Measurements from ENCODE around the gene TRERF1.
A peak's percentile ranks its signal among the peaks of the same experiment; 100 is the strongest.
"Not testable (repeated sequence)": the region's sequence is repeated elsewhere in the genome, so short reads cannot be mapped to it uniquely, and the experiment has no call there.

The TRERF1 gene, protein sequence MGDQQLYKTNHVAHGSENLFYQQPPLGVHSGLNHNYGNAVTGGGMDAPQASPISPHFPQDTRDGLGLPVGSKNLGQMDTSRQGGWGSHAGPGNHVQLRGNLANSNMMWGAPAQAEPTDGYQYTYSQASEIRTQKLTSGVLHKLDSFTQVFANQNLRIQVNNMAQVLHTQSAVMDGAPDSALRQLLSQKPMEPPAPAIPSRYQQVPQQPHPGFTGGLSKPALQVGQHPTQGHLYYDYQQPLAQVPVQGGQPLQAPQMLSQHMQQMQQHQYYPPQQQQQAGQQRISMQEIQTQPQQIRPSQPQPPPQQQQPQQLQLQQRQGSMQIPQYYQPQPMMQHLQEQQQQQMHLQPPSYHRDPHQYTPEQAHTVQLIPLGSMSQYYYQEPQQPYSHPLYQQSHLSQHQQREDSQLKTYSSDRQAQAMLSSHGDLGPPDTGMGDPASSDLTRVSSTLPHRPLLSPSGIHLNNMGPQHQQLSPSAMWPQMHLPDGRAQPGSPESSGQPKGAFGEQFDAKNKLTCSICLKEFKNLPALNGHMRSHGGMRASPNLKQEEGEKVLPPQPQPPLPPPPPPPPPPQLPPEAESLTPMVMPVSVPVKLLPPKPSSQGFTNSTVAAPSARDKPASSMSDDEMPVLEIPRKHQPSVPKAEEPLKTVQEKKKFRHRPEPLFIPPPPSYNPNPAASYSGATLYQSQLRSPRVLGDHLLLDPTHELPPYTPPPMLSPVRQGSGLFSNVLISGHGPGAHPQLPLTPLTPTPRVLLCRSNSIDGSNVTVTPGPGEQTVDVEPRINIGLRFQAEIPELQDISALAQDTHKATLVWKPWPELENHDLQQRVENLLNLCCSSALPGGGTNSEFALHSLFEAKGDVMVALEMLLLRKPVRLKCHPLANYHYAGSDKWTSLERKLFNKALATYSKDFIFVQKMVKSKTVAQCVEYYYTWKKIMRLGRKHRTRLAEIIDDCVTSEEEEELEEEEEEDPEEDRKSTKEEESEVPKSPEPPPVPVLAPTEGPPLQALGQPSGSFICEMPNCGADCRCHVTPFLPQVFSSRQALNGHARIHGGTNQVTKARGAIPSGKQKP (N-terminal part only)

GRCh38 chr6:42451333-42452170, at the start of gene TRERF1:
Gene TRERF1 (minus strand): TSS chr6:42451926. CDS start chr6:42269590, 182,336 bp downstream.
- peak in 1 of 2 donors; percentile 20 for DNase-seq (ENCODE audit: extremely low read depth in 1 of 2, low read depth in 1 of 2)

GRCh38 chr6:42498473-42499128, 46.9 kb upstream of the TRERF1 start:
- no peak for DNase-seq (ENCODE audit: extremely low read depth in 1 of 2, low read depth in 1 of 2)

DNA sequence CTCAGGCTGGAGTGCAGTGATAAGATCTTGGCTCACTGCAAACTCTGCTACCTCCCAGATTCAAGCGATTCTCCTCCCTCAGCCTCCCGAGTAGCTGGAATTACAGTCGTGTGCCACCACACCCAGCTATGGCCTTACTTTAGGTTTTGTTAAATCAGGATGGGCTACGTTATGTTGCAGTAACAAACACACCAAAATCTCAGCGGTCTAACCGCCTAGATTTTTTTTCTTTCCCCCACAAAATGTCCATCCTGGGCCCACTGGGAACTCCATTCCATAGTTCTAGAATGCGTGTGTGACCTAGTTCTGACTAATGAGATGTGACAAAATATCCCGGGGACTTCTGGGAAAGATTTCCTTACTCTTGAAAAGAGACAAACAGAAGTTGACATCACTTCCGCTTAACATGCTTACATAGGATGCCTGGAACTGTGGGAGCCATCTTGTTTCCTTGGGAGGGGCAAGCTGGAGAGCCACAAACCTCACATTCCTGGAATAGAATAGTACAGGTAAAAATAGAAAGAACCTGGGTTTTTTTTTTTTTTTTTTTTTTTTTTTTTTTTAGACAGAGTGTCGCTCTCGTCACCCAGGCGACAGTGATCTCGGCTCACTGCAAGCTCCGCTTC, 42.3 kb upstream of the TRERF1 start:
- no peak for DNase-seq (ENCODE audit: extremely low read depth in 1 of 2, low read depth in 1 of 2)

- no peak for DNase-seq (ENCODE audit: extremely low read depth in 1 of 2, low read depth in 1 of 2)
Measured at GRCh38 chr6:42488129-42488528, 36.4 kb upstream of the TRERF1 start.

- no peak for DNase-seq (ENCODE audit: extremely low read depth in 1 of 2, low read depth in 1 of 2)
Measured at GRCh38 chr6:42484261-42484660, 32.5 kb upstream of the TRERF1 start.

DNA sequence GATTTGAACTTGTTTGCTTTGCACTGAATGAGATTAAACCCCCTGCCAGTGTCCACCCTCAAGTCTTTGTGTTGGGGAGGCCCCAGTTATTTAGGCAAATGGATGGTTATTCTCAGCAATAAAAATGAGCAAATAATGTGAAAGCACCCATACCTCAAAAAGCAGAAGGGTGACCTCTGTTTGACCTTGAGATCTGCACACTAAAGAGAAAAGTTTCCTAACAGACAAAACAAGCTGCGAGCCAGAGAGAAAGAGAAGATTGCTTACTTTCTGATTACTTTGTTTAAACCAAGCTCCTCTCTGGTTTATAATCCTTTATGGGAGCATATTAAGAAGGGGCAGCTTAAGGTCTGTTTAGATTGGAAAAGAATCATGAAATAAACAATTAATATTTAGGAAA, 30.4 kb upstream of the TRERF1 start:
- no peak for DNase-seq (ENCODE audit: extremely low read depth in 1 of 2, low read depth in 1 of 2)

- DNase-seq (ENCODE audit: extremely low read depth in 1 of 2, low read depth in 1 of 2) = no peak
Measured at GRCh38 chr6:42471714-42472113, 20.0 kb upstream of the TRERF1 start.

DNA sequence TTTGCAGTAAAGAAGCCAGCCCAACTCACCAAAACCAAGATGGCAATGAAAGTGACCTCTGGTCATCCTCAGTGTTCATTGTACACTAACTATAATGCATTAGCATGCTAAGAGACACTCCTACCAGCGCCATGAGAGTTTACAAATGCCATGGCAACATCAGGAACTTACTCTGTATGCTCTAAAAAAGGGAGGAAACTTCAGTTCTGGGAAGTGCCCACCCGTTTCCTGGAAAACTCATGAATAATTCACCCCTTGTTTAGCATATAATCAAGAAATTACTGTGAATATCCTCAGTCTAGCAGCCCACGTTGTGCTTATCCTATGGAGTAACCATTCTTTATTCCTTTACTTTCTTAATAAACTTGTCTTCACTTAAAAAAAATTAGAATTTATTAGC, 19.4 kb upstream of the TRERF1 start:
- DNase-seq (ENCODE audit: extremely low read depth in 1 of 2, low read depth in 1 of 2) = no peak

DNA sequence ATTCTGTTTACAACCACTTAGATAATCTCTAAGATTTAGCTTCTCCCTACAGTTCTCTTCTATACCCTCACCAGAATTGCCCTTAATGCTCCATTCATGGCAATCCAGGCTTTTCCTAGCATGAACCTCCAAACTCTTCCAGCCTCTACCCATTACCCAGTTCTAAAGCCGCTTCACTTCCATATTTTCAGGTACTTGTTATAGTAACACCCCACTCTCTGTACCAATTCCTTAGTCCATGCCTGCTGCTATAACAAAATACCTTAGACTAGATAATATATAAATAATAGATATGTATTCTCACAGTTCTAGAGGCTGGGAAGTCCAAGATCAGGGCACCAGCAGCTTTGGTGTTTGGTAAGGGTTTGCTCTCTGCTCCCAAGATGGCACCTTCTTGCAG, 16.5 kb upstream of the TRERF1 start:
- no peak for DNase-seq (ENCODE audit: extremely low read depth in 1 of 2, low read depth in 1 of 2)

- DNase-seq (ENCODE audit: extremely low read depth in 1 of 2, low read depth in 1 of 2) = no peak
Measured at GRCh38 chr6:42467651-42468050, 15.9 kb upstream of the TRERF1 start.

- not testable (repeated sequence) for DNase-seq (ENCODE audit: extremely low read depth in 1 of 2, low read depth in 1 of 2)
Measured at GRCh38 chr6:42466470-42466869, 14.7 kb upstream of the TRERF1 start.

DNA sequence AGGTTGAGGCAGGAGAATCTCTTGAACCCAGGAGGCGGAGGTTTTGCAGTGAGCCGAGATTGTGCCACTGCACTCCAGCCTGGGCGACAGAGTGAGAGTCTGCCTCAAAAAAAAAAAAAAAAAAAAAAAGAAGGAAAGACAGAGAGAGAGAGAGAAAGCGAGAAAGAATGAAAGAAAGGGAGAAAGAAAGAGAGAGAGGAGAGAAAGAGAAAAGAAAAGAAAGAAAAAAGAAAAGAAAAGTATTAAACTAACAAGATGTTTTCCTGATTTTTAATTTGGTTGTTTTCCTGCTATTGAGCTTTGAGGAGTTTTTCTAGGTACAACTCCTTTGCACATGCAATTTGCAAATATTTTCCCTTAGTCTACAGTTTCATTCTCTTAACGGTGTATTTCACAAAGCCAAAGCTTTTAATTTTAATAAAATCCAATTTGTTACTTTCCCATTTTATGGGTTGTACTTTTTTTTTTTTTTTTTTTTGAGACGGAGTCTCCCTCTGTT, 10.8 kb upstream of the TRERF1 start:
- DNase-seq (ENCODE audit: extremely low read depth in 1 of 2, low read depth in 1 of 2) = no peak

- no peak for DNase-seq (ENCODE audit: extremely low read depth in 1 of 2, low read depth in 1 of 2)
Measured at GRCh38 chr6:42460883-42461282, 9.2 kb upstream of the TRERF1 start.

DNA sequence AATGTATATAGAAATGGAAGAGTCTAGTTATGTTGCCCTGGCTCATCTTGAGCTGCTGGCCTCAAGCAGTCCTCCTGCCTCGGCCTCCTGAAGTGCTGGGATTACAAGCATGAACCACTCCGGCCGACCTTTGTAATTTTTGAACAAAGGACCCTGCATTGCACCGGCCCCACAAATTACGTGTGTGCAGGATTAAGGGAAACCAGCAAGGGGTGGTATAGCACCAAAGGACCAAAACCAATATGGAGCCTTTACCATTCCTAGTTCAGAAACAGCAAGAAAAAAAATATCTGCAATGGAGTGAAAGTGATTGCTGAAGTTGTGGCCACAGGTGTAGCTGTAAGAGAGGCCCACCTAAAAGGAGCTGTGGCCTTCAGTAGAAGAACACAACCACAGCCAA, 8.2 kb upstream of the TRERF1 start:
- DNase-seq (ENCODE audit: extremely low read depth in 1 of 2, low read depth in 1 of 2) = no peak

DNA sequence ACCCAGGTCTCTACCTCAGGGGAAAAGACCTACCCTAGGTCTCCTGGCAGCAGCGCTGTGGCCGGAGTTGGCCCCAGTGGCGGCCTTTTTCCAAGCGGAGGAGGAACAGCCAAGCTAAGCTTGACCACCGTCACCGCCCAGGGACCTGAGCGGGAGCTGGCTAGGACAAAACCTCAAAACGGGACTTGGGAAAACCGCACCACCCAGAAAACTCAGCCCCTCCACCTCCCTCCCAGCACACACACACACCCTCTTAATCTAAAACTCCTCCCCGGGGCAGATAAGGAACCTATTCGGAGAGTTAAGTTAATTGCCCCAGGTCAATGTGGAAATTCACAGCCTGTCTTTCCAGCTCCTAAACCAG, 2.7 kb upstream of the TRERF1 start:
- no peak for DNase-seq (ENCODE audit: extremely low read depth in 1 of 2, low read depth in 1 of 2)

GRCh38 chr6:42453654-42454427, 2.1 kb upstream of the TRERF1 start:
- DNase-seq (ENCODE audit: extremely low read depth in 1 of 2, low read depth in 1 of 2) = no peak

- DNase-seq (ENCODE audit: extremely low read depth in 1 of 2, low read depth in 1 of 2) = peak; percentile 55 to 61
Measured at GRCh38 chr6:42453031-42453653, 1.4 kb upstream of the TRERF1 start.

All from stimulated activated CD8-positive, alpha-beta memory T cell treated with anti-CD3 and anti-CD28 coated beads, Interleukin-7, amount 100 ng/mL, for 48 hours (primary cell).